Measurements from ENCODE around the gene SMARCB1. TPM values are rescaled to one million over a fixed set of nuclear protein-coding genes. Genes with fewer than 3 reads are reported as not detected.

Gene SMARCB1
- total RNA-seq, 2 donors from 2014 or later, result 136 to 148 TPM

DNA sequence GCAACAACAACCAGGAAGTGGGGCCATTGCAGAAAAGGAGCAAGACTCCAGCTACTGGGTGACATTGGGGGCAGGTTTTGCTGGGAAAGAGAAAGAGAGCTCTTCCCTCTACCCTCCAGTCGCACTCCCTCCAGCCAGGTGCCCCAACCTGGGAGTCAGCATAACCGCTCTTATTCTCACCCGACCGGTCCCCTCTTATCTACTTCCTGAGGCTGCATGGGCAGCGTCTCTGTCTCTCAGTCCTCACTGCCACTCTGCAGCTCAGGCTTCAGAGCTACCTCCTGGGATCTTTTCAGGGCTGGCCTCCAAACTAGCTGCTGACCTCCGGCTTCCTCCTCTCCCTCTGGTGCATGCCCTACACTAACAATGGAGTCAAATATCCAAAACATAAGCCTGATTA, 41.0 kb upstream of the SMARCB1 start:
- peaks cover 17% of the 10 kb centered on the region for H3K9me3 Mint-ChIP-seq
- DNase-seq, result no peak
- H3K27ac Mint-ChIP-seq, result no peak overlapping the region
- Histone ChIP-seq H3K36me3 (ENCODE audit: control insufficient read depth, insufficient read depth, low read length) (peaks cover 20% of the 10 kb centered on the region), H3K9me3 (ENCODE audit: control insufficient read depth, low read length) (no peaks in the 10 kb centered on the region), H3K4me3 (ENCODE audit: low read length) (no peak overlapping the region), H3K27me3 (ENCODE audit: control insufficient read depth, insufficient read depth, low read length, poor library complexity, severe bottlenecking) (no peaks in the 10 kb centered on the region), H3K4me1 (ENCODE audit: control insufficient read depth, insufficient read depth, low read length) (no peaks in the 10 kb centered on the region), H3K9ac (ENCODE audit: extremely low read depth, low read length, poor library complexity, severe bottlenecking) (no peak overlapping the region), H3K27ac (ENCODE audit: low read depth, low read length) (no peak overlapping the region)
- no peaks in the 10 kb centered on the region for H3K27me3 Mint-ChIP-seq (ENCODE audit: insufficient read depth)
- TF ChIP-seq, protein P1, sequence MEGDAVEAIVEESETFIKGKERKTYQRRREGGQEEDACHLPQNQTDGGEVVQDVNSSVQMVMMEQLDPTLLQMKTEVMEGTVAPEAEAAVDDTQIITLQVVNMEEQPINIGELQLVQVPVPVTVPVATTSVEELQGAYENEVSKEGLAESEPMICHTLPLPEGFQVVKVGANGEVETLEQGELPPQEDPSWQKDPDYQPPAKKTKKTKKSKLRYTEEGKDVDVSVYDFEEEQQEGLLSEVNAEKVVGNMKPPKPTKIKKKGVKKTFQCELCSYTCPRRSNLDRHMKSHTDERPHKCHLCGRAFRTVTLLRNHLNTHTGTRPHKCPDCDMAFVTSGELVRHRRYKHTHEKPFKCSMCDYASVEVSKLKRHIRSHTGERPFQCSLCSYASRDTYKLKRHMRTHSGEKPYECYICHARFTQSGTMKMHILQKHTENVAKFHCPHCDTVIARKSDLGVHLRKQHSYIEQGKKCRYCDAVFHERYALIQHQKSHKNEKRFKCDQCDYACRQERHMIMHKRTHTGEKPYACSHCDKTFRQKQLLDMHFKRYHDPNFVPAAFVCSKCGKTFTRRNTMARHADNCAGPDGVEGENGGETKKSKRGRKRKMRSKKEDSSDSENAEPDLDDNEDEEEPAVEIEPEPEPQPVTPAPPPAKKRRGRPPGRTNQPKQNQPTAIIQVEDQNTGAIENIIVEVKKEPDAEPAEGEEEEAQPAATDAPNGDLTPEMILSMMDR (conservative IDR thresholded peaks at IDR 0.05), result no peak
- 93% methylated on average over 6 of the region's 6 CpGs; no CpG with 5 or more reads in 1 of the 2 experiments for WGBS, 2 experiments (ENCODE audit: insufficient coverage in 1 of 2, insufficient read length in 1 of 2)
- peaks cover 10% of the 10 kb centered on the region for H3K4me1 Mint-ChIP-seq
- peaks cover 39% of the 10 kb centered on the region for H3K36me3 Mint-ChIP-seq (ENCODE audit: low read depth)
- no peak overlapping the region for H3K4me3 Mint-ChIP-seq

DNA sequence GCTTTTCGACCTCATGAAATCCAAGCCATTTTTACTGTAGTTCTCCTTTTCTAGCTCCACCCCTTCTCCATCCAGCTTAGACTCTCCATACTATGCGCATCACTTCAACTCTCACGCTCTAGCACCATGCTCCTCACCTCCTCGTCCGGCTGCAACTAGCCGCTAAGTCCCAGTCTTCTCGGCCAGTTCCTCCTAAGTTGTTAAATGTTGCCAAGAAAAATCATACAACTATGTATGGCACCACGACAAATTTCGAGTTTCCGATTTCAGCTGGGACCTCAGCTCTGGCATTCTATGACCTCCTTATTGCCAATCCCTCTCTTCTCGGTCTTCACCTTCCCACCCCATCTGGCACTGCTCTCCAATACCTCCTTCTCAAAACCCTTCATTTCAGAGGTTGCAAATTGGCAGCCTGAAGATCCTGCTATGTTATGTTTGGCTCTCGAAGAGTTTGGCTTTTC, 36.9 kb upstream of the SMARCB1 start:
- Histone ChIP-seq H3K4me1 (ENCODE audit: control insufficient read depth, insufficient read depth, low read length) (no peaks in the 10 kb centered on the region), H3K27ac (ENCODE audit: low read depth, low read length) (no peak overlapping the region), H3K27me3 (ENCODE audit: control insufficient read depth, insufficient read depth, low read length, poor library complexity, severe bottlenecking) (no peaks in the 10 kb centered on the region), H3K9ac (ENCODE audit: extremely low read depth, low read length, poor library complexity, severe bottlenecking) (no peak overlapping the region), H3K36me3 (ENCODE audit: control insufficient read depth, insufficient read depth, low read length) (peaks cover 4% of the 10 kb centered on the region), H3K9me3 (ENCODE audit: control insufficient read depth, low read length) (no peaks in the 10 kb centered on the region), H3K4me3 (ENCODE audit: low read length) (peak overlapping the region; percentile 93)
- Mint-ChIP-seq H3K9me3 (peaks cover 4% of the 10 kb centered on the region), H3K27me3 (ENCODE audit: insufficient read depth) (no peaks in the 10 kb centered on the region), H3K36me3 (ENCODE audit: low read depth) (peaks cover 15% of the 10 kb centered on the region), H3K27ac (no peak overlapping the region), H3K4me1 (peaks cover 10% of the 10 kb centered on the region), H3K4me3 (peak overlapping the region; percentile 65)
- WGBS, 2 experiments (ENCODE audit: insufficient coverage in 1 of 2, insufficient read length in 1 of 2), result 94 to 97% methylated on average over 12 of the region's 12 CpGs
- TF ChIP-seq, protein P1 (conservative IDR thresholded peaks at IDR 0.05), result no peak
- DNase-seq, result no peak

DNA sequence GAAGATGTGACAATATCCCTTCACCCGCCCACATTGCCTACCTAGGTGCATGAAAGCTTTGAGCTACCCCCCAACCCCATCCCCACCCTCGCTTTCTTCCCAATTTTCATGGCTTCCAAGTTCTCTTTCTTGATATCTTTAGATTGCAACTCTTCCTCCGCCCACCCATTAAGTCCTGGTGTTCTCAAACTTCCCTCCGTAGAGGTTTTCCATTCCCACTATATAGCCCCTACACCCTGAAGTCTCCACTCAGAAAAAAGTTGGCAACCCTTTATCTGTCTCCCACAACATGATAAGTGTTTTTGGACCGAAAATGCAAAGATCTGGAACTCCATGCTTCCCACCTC, 36.4 kb upstream of the SMARCB1 start:
- Mint-ChIP-seq H3K4me3 (peak overlapping the region; percentile 65), H3K27ac (peak overlapping the region; percentile 72), H3K9me3 (no peaks in the 10 kb centered on the region), H3K36me3 (ENCODE audit: low read depth) (peaks cover 11% of the 10 kb centered on the region), H3K4me1 (peaks cover 10% of the 10 kb centered on the region), H3K27me3 (ENCODE audit: insufficient read depth) (no peaks in the 10 kb centered on the region)
- DNase-seq, result no peak
- Histone ChIP-seq H3K4me1 (ENCODE audit: control insufficient read depth, insufficient read depth, low read length) (no peaks in the 10 kb centered on the region), H3K36me3 (ENCODE audit: control insufficient read depth, insufficient read depth, low read length) (no peaks in the 10 kb centered on the region), H3K27ac (ENCODE audit: low read depth, low read length) (no peak overlapping the region), H3K27me3 (ENCODE audit: control insufficient read depth, insufficient read depth, low read length, poor library complexity, severe bottlenecking) (no peaks in the 10 kb centered on the region), H3K4me3 (ENCODE audit: low read length) (peak overlapping the region; percentile 93), H3K9ac (ENCODE audit: extremely low read depth, low read length, poor library complexity, severe bottlenecking) (peak overlapping the region; percentile 55), H3K9me3 (ENCODE audit: control insufficient read depth, low read length) (no peaks in the 10 kb centered on the region)
- WGBS, 2 experiments (ENCODE audit: insufficient coverage in 1 of 2, insufficient read length in 1 of 2), result 52 to 60% methylated on average over 5 of the region's 5 CpGs
- TF ChIP-seq, protein P1 (conservative IDR thresholded peaks at IDR 0.05), result no peak

Measured in endodermal cell (in vitro differentiated cells).